Stimulated activated effector memory CD8-positive, alpha-beta T cell treated with anti-CD3 and anti-CD28 coated beads, Interleukin-12 subunit alpha, Interleukin-12 subunit beta, amount 100 ng/mL, for 72 hours (primary cell): ENCODE results near the gene WDR17.
"Not testable (repeated sequence)": the region's sequence is repeated elsewhere in the genome, so short reads cannot be mapped to it uniquely, and the experiment has no call there.

Source experiments
- ATAC-seq: fragments of 150-1000 bp; cut with Tn5 transposase; 2 replicates; pipeline ENCODE4 v1.10.0; 2021
- DNase-seq, 2 donors: peaks; one replicate each; pipeline ENCODE4 v3.0.0; 2021 to 2022; ENCODE audit warnings: low spot score in 2 of 2
- H3K27ac Mint-ChIP-seq: one replicate; pipeline ENCODE4 v1.8.0; 2022; ENCODE audit warnings: mild to moderate bottlenecking, mixed read lengths
- H3K36me3 Mint-ChIP-seq: one replicate; pipeline ENCODE4 v1.8.0; 2022; ENCODE audit warnings: mild to moderate bottlenecking, mixed read lengths
- H3K4me1 Mint-ChIP-seq: one replicate; pipeline ENCODE4 v1.8.0; 2022; ENCODE audit warnings: mixed read lengths
- H3K4me3 Mint-ChIP-seq: one replicate; pipeline ENCODE4 v1.8.0; 2022; ENCODE audit warnings: mild to moderate bottlenecking, mixed read lengths
- H3K9me3 Mint-ChIP-seq: one replicate; pipeline ENCODE4 v1.8.0; 2022; ENCODE audit warnings: mixed read lengths

The WDR17 gene

DNA sequence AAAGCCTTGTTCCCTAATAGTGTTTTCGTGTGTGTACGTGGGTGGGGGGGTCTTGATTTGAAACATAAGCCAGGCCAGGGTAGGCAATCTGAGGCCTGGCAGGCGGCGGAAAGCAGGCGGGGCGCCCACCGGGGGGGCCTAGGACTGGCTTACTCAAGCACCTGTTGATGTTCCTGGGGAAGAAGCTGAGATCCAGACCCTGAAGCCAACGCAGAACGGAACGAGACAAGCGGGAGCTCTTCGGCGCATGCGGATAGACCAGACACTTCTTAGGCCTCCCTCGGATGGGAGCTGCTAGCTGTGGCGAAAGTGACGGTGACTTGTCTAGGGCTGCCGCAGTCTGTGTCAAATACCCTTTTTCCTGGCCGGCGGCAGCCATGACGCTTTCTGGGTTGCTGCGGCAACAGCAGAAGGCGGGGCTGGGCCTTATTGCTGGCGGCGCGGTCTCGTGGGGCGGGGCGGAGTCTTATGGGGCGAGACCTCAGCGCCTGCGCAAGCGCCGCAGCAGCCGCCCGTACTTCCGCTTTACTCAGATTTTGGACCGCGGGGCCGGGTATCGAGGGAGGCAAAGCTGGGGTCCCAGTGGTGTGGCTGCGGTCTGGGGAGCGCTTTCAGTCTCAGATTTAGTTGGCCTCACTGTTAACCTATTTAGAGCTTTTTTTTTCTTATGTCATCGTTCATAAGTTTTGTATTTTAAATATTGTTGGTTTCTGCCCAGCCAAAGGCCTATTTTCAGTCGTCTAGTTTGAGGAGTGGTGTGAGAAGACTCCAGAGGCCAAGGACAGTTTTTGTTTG lies 129.7 kb downstream of the WDR17 start, which contains the start of gene SPATA4:
TSS of gene SPATA4 (minus strand) at position 402 of the 795 bp plus-strand sequence. CDS start at position 379, 23 bp downstream.
- peak; percentile 81 to 96 for DNase-seq
- H3K4me1 Mint-ChIP-seq, result peaks cover 18% of the 10 kb centered on the region
- ATAC-seq, result peak; percentile 91
- H3K27ac Mint-ChIP-seq, result peak within 1 kb of the TSS; percentile 93
- peaks cover 13% of the 10 kb centered on the region for H3K36me3 Mint-ChIP-seq
- peak within 1 kb of the TSS; percentile 71 for H3K4me3 Mint-ChIP-seq
- H3K9me3 Mint-ChIP-seq, result no peaks in the 10 kb centered on the region

DNA sequence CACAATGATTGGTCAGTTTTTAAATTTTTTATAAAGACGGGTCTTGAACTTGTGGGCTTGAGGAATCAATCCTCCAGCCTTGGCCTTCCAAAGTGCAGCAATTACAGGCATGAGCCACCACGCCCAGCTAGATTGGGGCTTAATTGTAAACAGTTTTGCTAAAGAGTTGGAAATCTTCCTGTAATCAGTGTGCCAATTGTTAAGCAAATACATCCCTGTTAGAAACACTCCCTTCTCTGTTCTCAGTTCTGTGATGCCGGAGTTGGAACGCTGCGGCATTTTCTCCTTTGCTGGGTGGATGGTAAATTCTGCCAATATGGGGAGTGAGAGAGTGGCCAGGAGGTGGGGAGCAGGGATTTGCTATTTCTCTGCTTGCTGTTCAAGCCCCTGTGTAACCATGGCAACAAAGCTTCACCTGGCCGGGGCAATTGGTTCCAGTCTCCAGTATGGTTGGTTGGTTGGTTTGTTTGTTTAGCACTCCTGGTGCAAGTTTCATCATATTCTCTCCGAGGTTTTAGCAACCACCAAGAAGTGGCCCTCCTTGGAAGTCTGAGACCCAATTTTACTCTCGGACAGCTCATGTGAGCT lies 132.8 kb downstream of the WDR17 start:
- Mint-ChIP-seq H3K36me3 (peaks cover 13% of the 10 kb centered on the region), H3K4me3 (no peak overlapping the region), H3K27ac (no peak overlapping the region), H3K4me1 (peaks cover 18% of the 10 kb centered on the region), H3K9me3 (no peaks in the 10 kb centered on the region)
- no peak for ATAC-seq
- no peak for DNase-seq

DNA sequence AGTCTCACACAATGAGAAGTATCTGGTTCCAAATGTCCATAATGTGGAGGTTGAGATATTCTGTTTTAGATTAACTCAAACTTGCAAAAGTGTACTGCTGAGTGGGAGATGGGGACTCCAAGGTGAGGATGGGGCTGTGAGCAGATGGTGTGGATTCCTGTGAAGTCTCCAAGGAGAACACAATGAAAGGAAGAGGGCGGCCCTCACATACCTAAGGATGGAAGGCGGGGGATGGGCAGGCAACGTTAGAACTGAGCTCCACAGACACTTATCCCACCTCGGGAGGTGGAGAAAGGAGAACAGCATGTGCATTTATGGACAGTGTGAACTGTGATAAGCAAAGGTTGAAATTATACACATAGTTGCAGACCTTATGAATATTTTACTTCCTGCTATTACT lies 139.7 kb downstream of the WDR17 start:
- ATAC-seq (no peak), DNase-seq (no peak)
- Mint-ChIP-seq H3K27ac (no peak overlapping the region), H3K4me3 (no peak overlapping the region), H3K4me1 (no peaks in the 10 kb centered on the region), H3K36me3 (no peaks in the 10 kb centered on the region), H3K9me3 (no peaks in the 10 kb centered on the region)

DNA sequence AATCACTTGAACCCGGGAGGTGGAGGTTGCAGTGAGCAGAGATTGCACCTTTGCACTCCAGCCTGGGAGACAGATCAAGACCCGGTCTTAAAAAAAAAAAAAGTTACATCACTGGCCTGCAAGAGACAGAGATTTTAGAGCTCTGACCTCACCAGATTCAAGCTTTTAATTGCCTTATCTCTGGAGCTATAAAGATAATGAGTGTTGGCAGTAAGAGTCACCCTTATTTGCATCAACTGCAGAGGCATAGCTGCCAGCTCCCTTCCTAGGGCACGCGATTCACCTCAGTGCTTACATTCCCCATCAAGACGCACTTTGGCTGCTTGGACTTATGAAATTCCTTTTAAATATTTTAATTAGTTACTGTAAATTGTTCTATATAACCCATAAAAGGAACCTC lies 142.2 kb downstream of the WDR17 start:
- H3K4me3 Mint-ChIP-seq, result no peak overlapping the region
- no peaks in the 10 kb centered on the region for H3K4me1 Mint-ChIP-seq
- H3K36me3 Mint-ChIP-seq, result no peaks in the 10 kb centered on the region
- no peak overlapping the region for H3K27ac Mint-ChIP-seq
- ATAC-seq (no peak), DNase-seq (no peak)
- no peaks in the 10 kb centered on the region for H3K9me3 Mint-ChIP-seq

DNA sequence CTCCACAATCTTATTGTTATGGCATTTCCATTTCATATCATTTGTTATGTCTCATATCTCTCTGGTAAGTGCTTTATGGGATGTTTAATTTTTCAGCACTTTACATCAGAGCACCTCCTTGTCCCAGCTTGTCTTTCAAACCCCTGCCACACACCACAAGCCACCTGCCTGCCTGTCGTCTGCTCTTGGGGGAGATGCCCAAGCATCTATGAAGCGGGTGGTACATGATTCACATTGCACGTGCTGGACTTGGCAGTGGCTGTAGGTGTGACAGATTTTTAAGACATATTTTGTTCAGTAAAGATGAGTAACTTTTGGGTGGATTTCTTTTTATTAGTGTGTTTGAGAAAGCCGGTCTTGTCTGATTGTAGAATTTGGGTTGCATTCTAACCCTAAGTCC lies 143.9 kb downstream of the WDR17 start:
- H3K4me3 Mint-ChIP-seq, result no peak overlapping the region
- H3K27ac Mint-ChIP-seq, result no peak overlapping the region
- ATAC-seq (no peak), DNase-seq (no peak)
- H3K4me1 Mint-ChIP-seq, result no peaks in the 10 kb centered on the region
- no peaks in the 10 kb centered on the region for H3K9me3 Mint-ChIP-seq
- H3K36me3 Mint-ChIP-seq, result no peaks in the 10 kb centered on the region

DNA sequence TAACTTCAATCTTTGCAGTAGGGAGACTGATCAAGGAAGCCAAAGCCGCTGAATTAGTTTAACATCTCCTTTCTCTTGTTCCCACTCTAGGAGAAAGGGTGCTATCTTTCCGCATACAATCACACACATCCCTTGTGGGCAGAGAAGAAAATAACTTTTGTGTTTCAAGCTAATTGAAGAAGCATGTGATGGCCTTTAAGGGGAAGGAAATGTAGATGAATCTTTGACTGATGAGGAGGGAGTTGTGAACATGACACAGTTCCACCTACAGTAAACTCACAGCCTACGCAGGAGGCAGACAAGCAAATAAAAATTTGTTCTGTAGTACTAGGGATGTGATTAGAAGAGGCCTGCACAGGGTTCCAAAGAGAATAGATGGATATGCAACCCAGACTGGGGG lies 144.5 kb downstream of the WDR17 start:
- ATAC-seq (no peak), DNase-seq (no peak)
- no peak overlapping the region for H3K4me3 Mint-ChIP-seq
- no peaks in the 10 kb centered on the region for H3K36me3 Mint-ChIP-seq
- H3K4me1 Mint-ChIP-seq, result no peaks in the 10 kb centered on the region
- no peaks in the 10 kb centered on the region for H3K9me3 Mint-ChIP-seq
- H3K27ac Mint-ChIP-seq, result no peak overlapping the region

DNA sequence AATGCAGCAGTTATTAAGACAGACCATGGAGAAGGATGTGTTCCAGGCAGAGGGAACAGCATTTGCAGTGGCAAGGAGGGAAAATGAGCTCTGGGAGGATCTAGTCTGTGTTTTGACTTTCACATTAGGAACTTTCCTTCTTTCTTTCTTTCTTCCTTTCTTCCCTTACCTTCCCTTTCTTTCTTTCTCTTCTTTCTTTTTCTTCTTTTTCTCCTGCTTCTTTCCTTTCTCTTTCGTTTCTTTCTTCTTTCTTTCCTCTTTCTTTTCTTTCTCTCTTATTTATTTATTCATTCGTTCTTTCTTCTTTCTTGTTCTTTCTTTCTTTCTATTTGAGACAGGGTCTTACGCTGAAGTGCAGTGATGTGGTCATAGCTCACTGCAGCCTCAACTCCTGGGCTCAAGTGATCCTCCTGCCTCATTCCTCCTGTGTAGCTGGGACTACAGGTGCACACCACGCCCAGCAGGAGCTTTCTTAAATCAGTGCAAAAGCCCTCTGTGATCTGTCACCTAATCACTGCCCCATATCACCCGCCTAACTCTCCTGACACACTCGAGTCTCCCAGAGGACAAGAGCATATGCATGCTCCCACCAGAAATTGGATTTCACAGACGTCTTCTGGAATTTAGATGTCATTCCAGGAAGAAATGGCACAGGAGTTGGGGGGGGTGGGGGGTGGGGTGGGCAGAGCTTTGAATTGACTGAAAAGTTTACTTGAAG lies 145.1 kb downstream of the WDR17 start:
- Mint-ChIP-seq H3K4me3 (no peak overlapping the region), H3K4me1 (no peaks in the 10 kb centered on the region), H3K27ac (no peak overlapping the region), H3K36me3 (no peaks in the 10 kb centered on the region), H3K9me3 (no peaks in the 10 kb centered on the region)
- DNase-seq (no peak), ATAC-seq (no peak)

DNA sequence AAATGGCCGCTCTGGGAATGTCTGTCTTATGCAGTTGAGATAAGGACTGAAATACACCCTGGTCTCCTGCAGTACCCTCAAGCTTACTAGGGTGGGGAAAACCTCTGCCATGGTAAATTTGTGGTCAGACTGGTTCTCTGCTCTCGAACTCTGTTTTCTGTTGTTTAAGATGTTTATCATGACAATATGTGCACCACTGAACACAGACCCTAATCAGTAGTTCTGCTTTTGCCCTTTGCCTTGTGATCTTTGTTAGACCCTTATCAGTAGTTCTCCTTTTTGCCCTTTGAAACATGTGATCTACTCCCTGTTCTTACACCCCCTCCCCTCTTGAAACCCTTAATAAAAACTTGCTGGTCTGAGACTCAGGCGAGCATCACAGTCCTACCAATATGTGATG lies 146.7 kb downstream of the WDR17 start:
- not testable (repeated sequence) for H3K36me3 Mint-ChIP-seq, H3K9me3 Mint-ChIP-seq, ATAC-seq, H3K27ac Mint-ChIP-seq, H3K4me3 Mint-ChIP-seq, DNase-seq, H3K4me1 Mint-ChIP-seq

DNA sequence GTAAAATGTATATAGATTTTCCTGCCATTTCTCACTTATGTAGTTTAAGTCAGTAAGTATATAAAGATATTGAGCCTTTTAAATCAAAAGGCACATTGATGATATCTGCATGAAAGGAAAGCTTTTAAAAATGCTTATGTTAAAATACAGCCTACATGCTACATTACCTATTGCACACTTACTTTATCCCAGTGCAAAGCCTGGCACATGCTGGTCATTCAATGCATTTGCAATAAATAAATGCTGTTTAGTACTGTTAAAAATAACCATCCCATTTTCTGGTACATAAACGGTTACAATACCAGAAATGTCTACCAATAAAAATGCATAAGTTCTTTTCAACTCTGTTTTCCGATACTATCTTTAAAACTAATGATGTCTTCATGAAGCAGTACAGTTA lies 151.9 kb downstream of the WDR17 start:
- Mint-ChIP-seq H3K27ac (no peak overlapping the region), H3K36me3 (no peaks in the 10 kb centered on the region), H3K9me3 (no peaks in the 10 kb centered on the region), H3K4me1 (no peaks in the 10 kb centered on the region), H3K4me3 (no peak overlapping the region)
- ATAC-seq (no peak), DNase-seq (no peak)

DNA sequence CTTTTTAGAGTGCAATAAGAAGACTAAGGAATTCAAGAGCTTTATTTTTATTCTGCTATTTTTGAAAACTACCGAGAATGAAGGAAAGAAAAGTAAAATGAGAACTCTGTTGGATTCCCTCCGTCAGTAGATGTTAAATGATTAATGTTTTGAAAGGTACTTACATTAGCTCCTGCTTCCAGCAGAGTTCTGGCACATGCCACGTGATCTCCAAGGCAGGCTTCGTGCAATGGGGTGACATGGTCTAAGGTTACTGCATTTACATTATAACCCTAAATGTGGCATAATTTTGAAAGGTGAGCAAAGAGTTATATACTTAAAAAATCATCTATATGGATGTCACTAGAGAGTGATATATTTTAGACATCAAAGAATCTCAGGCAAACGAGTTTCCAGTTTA lies 156.5 kb downstream of the WDR17 start:
- Mint-ChIP-seq H3K36me3 (no peaks in the 10 kb centered on the region), H3K4me3 (no peak overlapping the region), H3K27ac (no peak overlapping the region), H3K9me3 (no peaks in the 10 kb centered on the region), H3K4me1 (no peaks in the 10 kb centered on the region)
- ATAC-seq, result no peak
- no peak for DNase-seq

DNA sequence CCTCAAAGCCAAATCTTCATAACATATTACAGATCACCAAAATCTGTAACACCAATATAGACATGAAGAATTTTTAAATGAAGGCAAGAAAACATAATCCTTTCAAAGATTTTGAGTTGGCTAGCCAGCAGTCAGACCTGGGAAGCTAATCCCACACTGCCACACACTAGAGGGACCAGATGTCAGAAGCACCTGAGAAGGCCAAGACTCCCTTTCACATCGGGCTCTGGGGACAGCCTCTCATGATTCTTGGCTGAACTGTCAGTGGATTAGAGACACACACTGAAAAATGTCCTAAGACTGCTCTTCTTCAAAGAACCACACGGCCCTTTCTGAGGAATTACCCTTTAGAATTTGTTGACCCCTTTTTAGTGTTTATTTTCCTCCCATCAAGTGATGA lies 157.9 kb downstream of the WDR17 start:
- Mint-ChIP-seq H3K4me3 (no peak overlapping the region), H3K4me1 (no peaks in the 10 kb centered on the region), H3K9me3 (no peaks in the 10 kb centered on the region), H3K27ac (no peak overlapping the region), H3K36me3 (no peaks in the 10 kb centered on the region)
- no peak for ATAC-seq
- DNase-seq, result no peak

DNA sequence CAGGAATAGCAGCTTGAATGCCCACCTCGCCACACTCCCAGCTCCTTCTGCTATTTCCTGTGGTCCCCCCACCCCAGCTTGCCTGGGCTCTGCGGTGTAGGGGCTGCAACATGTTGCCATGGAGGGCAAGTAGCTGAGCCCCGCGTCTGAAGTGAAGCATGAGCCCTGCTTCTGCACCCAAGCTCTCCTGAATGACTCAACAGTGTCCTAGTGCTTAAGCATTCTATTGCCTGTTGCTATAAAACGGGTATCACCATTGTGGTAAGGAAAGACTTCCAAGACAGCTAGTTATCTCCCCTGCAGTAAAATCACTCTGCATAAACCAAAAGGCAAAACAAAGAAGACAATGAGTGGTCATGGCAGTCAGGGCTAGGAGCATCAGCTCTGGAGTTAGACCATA lies 161.1 kb downstream of the WDR17 start:
- ATAC-seq, result no peak
- DNase-seq, result no peak
- Mint-ChIP-seq H3K4me1 (no peaks in the 10 kb centered on the region), H3K27ac (no peak overlapping the region), H3K4me3 (no peak overlapping the region), H3K9me3 (no peaks in the 10 kb centered on the region), H3K36me3 (no peaks in the 10 kb centered on the region)

DNA sequence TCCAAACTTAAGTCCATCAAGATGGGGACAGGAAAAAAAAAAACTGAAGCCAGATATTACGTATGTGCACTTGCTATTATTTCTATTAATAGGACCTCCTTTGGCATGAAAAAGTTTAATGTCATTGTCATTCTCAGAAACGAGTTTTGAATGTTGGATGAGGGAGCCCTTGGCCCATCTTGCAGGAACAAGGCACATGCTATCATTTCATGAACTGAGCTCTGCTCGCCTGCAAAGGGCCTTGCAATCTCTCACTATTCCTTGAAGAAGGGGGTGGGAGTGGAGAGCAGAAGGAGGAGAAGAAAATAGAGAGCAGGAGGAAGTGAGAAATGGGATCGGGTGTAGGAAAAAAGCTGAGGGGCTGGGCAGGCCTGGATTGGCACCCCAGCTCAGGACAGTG lies 164.0 kb downstream of the WDR17 start:
- Mint-ChIP-seq H3K4me3 (no peak overlapping the region), H3K36me3 (no peaks in the 10 kb centered on the region), H3K9me3 (no peaks in the 10 kb centered on the region), H3K4me1 (no peaks in the 10 kb centered on the region), H3K27ac (no peak overlapping the region)
- ATAC-seq (no peak), DNase-seq (no peak)
